Activated CD8-positive, alpha-beta memory T cell treated with anti-CD3 and anti-CD28 coated beads for 24 hours (primary cell): ENCODE data around the gene RBM41.

Experiments used
- DNase-seq: peaks from one replicate; pipeline ENCODE4 v3.0.0-alpha.2; 2020

The RBM41 gene

GRCh38 chrX:107025545-107025944, 93.1 kb downstream of the RBM41 start:
- no peak for DNase-seq

GRCh38 chrX:107014936-107015335, 103.7 kb downstream of the RBM41 start:
- DNase-seq, result no peak
